Astrocyte of the hippocampus (primary cell): ENCODE measurements around the gene SNX13.
"Not testable (repeated sequence)": the region's sequence is repeated elsewhere in the genome, so short reads cannot be mapped to it uniquely, and the experiment has no call there.

ENCODE experiments used
- DNase-seq: peaks from one replicate; pipeline ENCODE4 v3.0.0; 2011; ENCODE audit warnings: low read depth, low spot score

Gene SNX13

DNA sequence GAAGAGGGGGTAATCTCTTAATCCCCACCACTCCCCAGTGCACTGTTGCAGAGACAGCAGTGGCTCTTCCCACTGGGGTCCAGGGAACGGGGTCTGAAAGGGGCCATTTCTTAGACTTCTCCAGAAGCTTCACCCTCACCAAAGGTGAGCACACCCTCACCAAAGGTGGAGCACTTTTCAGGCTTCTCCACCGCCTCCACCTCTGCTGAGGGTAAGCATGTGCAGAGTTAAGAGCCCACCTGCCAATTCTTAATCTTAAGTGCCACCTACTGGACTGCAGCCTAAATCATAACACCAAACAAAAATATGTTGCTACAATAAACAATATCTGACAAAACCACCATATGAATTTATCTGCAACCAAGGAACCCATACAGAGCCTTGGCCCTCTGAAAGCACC lies 27.0 kb downstream of the SNX13 start:
- no peak for DNase-seq

DNA sequence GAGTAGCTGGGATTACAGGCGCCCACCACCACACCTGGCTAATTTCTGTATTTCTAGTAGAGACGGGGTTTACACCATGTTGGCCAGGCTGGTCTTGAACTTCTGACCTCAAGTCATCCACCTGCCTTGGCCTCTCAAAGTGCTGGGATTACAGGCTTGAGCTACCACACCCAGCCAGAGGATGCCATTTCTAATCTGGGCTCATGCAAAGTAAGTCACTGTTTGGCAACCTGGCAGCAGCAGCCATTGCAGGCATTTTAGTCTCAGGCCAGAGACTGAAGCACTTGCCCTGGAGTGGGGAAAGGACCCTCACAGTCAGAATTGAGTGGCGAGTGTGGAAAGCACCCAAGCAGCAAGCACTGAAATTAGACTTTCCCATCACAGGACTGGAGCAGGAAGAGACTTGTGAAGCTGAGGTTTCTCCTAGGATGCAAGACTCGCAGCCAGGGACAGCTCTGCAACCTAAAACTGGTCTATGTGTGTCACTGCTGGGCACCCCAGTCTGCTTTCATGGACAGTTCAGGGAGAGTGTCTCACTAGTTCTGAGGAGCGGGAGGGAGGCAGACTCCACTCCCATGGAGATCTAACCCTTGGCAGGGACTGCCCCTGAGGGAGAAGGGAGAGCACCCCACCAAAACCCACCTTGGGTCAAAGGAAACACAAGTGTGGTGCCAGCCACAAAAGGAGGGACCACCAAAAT lies 27.6 kb downstream of the SNX13 start:
- DNase-seq = no peak

DNA sequence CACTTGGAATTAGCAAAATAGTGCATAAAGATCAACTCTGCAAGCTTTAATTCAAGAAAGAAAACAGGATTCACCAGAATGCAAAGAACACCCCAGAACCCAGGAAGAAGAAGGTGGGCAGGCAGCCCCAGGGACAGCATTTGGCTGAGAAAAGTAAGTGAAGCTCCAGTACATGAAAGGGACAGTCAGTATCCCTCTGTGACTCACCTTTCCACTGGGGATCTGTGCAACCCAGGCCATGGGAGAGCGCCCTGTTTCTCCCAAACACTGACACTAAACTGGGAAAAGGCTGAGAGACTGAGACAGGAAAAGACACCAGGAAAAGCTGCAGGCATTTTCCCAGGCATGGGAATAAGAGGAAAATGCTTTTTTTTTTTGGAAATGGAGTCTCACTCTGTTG lies 28.2 kb downstream of the SNX13 start:
- no peak for DNase-seq

DNA sequence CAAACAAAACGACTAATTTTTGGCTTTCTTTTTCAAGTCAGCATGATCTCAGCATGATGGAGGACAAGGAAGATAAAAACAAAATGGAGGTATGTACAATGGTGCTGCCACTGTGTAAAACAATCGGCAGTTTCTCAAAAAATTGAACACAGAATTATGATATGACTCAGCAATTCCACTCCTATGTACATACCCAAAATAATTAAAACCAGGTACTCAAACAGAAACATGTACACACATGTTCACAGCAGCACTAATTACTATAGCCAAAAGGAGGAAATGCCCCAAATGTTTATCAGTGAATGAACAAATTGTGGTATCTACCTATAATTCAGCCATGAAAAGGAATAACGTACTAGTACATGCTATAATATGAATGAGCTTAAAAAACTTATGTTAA lies 29.9 kb downstream of the SNX13 start:
- no peak for DNase-seq

DNA sequence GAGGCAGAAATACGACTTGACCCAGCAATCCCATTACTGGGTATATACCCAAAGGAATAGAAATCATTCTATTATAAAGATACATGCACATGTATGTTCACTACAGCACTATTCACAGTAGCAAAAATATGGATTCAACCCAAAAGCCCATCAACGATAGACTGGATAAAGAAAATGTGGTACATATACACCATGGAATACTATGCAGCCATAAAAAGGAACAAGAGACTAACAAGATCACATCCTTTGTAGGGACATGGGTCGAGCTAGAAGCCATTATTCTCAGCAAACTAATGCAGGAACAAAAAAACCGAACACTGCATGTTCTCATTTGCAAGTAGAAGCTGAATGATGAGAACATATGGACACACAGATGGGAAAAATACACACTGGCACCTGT lies 31.0 kb downstream of the SNX13 start:
- DNase-seq = not testable (repeated sequence)

DNA sequence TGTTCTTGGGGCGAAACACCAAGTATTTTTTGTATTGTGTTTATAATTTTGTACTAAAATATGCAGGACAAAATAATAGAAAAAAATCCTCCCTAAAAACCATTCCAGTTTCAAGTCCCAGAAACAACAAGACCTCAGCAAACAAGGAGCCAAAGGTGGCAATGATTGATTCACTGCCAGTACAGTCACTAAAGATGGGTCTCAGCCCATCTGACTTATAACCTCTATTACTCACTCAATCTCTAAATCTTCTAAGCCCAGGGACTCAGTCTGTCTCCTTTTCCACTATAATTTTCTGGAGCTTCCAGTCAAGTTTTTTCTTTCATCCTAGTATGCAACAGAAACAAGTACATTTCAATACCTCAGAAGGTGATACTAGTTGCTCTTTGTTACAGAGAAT lies 33.3 kb downstream of the SNX13 start:
- no peak for DNase-seq

DNA sequence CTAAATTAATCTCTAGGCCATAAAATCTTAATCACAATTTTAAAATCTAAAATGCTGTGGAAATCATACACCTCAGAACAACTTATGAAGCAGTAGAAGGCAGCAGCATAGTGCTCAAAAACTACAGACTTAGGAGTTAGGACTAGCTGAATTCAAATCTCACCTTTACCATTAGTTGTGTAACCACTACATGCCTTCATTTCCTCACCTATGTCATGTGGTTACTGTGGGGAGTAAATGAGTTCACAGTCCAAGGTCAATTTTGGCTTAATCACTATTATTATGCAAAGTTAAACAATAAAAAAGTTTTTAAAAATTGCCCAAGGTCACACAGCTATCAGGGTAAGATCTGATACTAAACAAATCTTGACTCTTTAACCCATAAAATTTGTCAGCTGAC lies 37.0 kb downstream of the SNX13 start:
- no peak for DNase-seq

DNA sequence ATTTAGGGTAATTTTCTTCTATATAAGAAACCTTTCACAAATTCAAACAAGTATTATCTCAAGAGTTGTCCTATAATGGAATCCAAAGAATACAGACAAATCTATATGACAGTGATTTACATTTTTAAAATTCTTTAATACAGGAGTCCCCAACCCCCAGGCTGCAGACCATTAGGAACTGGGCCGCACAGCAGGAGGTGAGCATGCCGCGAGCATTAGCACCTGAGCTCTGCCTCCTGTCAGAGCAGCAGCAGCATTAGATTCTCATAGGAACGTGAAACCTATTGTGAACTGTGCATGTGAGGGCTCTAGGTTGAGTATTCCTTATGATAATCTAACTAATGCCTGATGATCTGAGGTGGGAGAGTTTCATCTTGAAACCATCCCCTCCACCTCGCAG lies 37.7 kb downstream of the SNX13 start:
- no peak for DNase-seq

DNA sequence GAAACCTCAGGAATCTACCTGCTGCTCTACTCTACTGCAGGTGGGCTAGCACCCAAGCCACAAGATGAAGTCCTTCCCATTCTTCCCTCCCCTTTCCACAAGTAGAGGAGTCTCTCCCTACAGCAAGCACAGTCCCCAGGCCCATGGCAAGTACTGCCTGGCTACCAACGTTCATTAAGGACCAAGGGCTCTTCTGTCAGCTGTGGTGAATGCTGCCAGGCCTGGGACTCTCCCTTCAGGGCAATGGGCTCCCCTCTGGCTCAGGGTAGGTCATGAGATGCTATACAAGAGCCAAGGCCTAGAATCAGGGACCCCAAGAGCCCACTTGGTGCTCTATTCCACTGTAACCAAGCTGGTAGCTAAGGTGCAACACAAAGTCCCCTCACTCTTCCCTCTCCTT lies 39.8 kb downstream of the SNX13 start:
- DNase-seq = no peak

DNA sequence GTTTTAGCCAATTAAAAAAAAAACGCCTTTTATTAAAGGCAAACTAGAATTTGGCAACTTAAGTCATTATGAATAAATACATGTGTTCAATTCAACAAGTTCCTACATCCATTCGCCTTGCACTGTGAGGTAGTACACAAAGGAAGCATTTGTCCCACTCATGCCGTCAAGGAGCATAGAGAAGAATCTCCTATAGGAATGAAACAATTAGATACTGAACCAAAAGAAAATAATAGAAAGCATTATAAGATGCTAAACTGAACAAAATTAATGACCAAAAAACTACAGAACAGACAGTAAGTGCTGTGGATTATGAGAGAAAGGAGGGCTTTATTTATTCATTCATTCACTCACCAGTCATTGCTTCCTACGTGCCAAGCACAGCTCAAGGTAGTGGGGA lies 42.2 kb downstream of the SNX13 start:
- no peak for DNase-seq

DNA sequence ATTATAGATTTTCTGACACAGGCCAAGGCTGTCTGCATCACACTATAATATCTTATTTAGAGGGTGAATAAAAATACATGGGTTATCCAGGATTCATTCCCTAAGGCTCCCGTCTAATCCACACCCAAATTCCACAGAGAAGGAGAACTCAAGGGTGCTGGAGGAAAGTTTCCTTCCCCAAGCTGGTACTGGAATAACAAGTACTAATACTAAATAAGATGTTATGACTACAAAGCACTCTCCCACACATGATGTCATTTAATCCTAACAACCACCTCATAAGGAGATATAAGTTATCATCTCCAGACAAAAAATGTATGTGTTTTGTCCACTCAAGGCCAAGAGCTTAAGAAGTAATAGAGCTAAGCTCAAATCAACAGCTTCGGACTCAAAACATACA lies 53.0 kb downstream of the SNX13 start:
- no peak for DNase-seq

DNA sequence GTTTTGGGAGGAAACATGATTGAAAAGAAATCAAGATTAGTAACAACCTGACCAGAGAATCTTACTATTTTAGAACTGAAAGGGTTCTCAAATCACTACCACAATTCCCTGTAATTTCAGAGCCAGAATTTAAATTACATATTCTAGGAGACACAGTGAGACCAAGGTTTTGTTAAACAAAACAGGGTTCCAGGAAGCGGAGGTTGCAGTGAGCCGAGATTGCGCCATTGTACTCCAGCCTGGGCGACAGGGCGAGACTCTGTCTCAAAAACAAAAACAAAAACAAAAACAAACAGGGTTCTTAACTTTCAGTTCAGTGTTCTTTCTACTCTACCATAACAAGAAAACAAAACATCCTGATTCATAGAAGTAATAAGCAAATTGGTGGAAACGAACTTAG lies 57.6 kb downstream of the SNX13 start:
- no peak for DNase-seq

DNA sequence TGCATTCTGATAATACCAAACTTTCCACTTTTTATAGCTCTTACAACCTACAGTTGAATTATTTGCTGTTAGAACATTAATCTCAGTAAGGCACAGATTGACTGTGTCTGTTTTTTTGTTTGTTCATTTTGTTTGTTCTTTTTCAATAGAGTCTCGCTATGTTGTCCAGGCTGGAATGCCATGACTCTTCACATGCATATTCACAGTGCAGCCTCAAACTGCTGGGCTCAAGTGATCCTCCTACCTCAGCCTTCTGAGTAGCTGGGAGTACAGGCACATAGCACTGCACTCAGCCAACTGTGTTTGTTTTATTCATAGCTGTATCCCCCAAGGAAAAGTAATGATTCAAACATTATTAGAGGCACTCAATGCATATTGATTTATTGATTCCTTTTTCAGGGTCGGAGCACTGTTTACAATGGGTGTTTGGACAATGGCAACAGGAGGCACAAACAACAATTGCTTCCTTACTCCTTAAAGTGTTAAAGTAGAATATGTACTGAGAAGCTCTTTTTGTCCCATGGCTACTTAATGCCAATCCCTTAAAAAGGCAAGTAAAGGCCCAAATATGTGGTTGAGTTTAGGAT lies 61.1 kb downstream of the SNX13 start:
- no peak for DNase-seq

DNA sequence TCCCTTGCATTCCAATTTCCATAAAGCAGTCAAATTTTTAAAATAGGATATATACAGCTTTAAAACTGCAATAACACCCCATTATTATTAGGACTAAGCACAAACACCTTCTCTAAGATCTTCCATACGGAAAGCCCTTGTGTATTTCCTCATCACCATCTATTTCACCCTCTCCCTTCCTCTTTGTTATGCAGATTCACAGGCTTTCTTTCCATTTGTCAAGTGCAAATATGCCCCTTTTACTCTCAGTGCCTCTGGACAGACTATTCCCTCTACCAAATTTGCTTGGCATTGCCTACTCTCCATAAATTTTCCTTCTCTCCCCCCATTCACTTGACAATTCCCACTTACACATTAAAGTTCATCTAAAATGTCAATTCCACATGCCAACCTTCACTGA lies 61.7 kb downstream of the SNX13 start:
- DNase-seq = no peak

DNA sequence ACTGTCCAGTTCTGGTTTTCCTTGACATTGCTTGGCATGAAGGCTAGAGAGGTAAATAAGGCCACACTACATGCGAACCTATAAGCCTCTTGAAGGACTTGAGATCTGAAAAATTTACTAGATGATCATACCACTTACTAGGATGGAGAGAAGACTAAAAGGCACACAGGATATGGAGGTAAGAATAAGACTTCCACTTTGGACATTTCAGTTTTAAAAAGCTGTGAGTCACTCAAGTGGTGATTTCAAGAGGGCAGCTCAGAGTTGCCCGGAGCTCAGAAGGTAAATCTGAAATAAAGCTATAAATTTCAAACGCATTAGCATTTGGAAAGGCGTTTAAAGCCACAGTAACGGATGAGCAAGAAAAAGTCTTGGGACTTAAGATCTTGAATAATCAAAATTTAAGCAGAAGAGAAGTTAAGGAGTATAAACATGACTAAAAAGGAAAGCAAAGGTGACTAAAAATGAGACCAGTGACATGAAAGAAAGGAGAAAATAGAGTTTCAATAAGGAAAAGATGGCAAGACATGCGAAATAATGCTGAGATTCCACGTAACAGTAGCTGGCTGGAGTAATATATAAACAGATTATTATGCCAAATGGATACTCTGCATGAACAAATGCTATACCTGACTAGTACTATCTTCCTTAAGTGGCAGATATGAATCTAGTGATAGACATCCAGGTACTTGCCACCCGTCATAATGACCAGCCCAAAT lies 68.3 kb downstream of the SNX13 start:
- no peak for DNase-seq

DNA sequence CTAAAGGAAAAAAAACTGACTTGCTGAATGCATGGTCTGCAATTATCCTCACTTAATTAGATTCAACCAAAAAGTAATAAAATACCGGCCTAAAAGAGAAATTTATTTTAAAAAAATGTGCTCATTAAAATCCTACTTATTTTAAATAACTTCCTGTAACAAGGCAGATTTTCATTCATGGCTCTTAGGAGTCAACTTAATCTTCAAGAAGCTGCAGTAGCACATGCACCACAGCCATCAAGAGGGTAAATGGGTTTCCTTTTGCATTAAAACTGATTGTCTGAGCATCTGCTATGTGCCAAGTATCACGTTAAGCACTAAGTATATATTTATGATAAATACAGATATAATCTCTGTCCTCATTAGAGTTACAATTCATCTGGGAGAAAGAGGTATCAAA lies 69.9 kb downstream of the SNX13 start:
- DNase-seq = no peak

DNA sequence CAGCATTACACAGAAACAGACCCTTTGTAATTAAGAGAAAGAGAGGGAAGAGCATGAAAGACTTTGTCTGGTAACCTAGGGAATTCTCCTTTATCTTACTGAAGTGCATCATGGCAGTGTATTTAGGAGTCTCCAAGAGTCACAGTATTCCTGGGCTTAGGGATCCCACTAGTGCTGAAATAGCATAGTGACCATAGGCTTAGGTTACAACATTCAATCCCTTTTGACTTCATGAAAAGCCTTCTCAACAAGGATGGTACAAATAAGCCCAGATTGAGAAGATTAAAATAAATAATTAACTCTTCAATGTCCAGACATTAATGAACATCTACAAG lies 76.5 kb downstream of the SNX13 start:
- DNase-seq = no peak

DNA sequence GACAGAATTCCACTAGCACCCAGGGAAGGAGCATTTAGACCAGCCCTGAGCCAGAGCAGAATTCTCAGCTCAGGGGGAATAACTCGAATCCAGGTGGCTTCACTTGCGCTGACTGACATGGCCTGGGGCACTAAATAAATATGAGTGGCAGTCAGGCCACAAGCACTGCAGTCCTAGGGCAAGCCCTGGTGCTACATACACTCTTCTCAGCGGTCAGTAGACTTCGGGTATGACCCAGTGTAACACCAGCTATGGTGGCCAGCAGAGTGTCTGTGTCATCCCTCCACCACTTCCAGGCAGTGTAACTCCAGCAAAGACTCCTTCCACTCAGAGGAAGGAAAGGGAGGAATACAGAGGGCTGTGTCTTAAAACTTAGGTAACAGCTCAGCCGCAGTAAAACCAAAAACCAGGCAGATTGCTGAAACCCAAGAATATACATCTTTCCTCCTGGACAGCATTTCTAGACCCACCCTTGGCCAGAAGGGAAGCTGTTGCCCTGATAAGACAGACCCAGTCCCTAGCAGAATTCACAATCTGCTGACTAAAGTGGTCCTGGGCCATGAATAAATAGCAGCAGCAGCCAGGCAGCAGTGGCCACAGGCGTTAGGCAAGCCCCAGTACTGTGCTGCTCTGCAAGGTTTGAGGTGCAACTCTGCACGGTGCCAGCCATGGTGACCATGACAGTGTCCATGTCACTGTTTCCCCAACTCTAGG lies 77.0 kb downstream of the SNX13 start:
- DNase-seq = no peak

DNA sequence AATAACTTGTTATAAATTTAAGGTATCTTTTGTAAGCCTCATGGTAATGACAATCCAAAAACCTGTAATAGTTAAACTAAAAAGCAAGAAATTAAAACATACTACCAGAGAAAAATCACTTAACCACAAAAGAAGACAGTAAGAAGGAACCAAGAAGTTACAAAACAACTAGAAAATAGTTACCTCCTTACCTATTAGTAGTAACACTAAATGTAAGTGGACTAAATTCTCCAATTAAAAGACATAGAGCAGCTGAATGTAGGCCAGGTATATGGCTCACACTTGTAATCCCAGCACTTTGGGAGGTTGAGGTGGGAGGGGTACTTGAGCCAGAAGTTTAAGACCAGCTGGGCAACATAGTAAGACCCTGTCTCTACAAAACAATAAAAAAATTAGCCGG lies 84.0 kb downstream of the SNX13 start:
- DNase-seq = no peak

DNA sequence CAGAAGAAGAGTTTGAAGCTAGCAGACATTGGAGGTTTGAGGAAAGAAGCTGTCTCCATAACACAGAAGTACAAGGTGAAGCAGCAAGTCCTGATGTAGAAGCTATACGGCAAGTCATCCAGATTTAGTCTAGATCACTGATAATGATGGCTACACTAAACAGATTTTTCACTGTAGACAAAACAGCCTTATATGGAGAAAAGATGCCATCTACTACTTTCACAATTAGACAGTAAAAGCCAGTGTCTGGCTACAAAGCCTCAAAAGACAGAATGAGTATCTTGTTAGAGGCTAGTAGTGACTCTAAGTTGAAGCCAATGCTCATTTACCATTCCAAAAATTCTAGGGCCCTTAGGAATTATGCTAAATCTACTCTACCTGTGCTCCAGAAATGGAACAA lies 85.1 kb downstream of the SNX13 start:
- no peak for DNase-seq

DNA sequence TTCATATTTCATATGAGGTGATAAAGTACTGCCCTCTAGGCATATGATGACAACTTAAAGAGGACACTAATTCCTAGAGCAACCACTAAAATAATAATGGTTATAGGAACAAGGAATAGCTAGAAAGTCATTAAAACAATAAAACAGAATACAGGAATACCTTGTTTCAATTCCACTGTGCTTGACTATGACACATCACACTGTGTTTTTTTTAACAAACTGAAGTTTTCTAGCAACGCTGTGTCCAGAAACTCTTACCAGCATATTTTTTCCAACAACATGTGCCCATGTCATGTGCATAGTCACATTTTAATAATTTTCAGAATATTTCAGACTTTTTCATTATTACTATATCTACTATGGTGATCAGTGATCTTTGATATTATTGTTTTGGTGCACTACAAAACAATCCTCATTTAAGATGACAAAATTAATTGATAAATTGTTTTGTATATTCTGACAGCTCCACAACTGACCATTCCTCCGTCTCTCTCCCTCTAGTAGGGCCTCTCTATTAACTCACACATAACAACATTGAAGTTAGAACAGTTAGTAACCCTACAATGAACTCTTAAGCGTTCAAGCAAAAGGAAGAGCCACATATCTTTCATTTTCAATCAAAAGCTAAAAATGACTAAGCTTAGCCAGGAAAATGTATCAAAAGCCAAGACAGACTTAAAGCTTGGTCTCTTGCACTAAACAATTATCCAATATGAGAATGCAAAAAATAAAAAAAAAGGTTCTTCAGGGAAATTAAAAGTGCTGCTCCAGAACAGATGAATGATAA lies 85.8 kb downstream of the SNX13 start:
- no peak for DNase-seq

DNA sequence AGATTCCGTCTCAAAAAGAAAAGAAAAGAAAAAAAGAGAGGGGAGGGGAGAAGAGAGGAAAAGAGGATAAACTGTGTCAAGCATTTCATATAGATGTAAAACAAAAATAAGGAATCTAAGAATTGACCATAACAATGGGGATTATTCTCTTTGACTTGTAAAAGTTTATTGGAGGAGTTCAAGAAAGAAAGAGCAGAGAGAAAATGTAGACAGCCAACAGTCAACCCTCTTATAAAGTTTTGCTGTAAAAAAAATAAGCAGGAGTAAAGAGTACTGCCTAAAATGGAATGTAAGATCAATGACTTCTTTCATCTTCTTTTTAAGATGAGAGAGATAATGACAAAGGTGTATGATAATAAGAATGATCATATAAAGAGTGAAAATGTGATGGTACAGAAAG lies 87.9 kb downstream of the SNX13 start:
- DNase-seq = no peak
